Amniotic stem cell (primary cell): ENCODE measurements around the gene SLC52A3.
"Not testable (repeated sequence)": the region's sequence is repeated elsewhere in the genome, so short reads cannot be mapped to it uniquely, and the experiment has no call there.

Source experiments
- DNase-seq: peaks from one replicate; lab custom pipeline; 2025; lab: John Stamatoyannopoulos, UW

The SLC52A3 gene

DNA sequence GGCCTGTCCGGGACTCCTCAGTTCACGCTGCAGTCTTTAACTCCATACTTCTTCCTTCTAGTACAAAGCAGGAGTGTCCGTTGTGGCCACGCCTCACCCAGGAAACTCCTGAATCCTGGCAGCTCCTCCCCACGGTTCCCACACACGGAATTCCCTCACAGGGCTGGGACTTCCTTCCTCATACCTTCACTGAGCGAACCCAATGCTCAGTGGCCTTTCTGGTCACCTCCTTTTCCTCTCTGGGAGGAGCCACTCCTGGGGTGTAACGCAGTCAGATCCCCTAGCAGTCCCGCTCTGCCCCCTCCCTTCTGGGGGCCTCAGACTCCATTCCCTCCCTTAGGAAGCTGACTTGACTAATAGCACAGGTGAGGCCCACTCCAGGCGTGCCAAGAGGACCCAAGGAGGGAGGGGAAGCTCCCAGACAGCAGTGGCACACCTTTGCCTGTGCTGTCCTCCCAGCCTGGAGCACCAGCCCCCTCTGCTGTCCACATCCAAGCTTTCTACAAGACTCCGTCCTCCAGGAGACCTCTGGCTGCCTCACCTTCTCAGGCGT is at the start of gene SLC52A3:
Gene SLC52A3, minus strand, starts transcription at position 75 of the 553 bp plus-strand sequence. CDS start 2,726 bp downstream, outside the sequence.
- no peak for DNase-seq

GRCh38 chr20:815914-816606 is 47.8 kb upstream of the SLC52A3 start:
- DNase-seq: no peak

DNA sequence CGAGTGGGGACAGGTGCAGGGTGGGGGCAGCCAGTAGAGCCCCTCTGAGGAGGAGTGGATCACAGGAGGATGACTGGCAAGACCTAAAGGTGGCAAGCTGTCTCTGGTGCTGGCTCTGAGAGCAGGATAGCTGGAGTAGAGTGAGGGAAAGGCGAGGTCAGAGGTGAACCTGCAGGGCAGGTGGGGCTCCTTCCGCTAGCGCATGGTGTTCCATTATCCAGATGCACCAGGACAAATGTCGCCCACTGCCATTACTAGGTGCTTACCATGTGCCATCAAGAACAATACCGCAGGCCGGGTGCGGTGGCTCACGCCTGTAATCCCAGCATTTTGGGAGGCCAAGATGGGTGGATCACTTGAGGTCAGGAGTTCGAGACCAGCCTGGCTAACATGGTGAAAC is 46.9 kb upstream of the SLC52A3 start:
- DNase-seq: no peak

GRCh38 chr20:813390-813789 is 45.1 kb upstream of the SLC52A3 start:
- DNase-seq: no peak

DNA sequence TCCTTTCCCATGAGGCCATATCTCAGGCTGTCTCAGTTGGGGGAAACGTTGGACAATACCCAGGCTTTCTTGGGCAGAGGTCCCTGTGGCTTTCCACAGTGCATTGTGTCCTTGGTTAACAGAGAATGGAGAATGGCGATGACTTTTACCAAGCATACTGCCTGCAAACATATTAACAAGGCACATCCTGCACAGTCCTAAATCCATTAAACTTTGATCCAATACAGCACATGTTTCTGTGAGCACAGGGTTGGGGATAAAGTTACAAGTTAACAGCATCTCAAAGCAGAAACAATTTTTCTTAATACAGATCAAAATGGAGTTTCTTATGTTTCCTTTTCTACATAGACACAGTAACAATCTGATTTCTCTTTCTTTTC is 44.1 kb upstream of the SLC52A3 start:
- not testable (repeated sequence) for DNase-seq

DNA sequence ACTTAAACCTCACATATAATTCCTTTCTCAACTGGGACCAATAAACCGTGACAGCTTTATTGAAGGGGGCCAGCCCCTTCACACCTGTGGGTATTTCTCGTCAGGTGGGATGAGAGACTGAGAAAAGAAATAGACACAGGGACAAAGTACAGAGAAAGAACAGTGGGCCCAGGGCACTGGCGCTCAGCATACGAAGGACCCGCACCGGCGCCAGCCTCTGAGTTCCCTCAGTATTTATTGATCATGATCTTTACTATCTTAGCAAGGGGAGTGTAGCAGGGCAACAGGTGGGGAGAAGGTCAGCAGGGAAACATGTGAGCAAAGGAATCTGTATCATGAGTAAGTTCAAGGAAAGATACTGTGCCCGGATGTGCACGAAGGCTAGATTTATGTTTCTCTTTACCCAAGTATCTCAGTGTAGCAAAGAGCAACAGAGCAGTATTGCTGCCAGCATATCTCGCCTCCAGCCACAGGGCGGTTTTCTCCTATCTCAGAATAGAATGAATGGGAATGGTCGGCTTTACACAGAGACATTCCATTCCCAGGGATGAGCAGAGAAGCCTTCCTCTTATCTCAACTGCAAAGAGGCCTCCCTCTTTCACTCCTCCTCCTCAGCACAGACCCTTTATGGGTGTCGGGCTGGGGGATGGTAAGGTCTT is 43.6 kb upstream of the SLC52A3 start:
- DNase-seq: not testable (repeated sequence)

GRCh38 chr20:805713-806112 is 37.4 kb upstream of the SLC52A3 start:
- no peak for DNase-seq

DNA sequence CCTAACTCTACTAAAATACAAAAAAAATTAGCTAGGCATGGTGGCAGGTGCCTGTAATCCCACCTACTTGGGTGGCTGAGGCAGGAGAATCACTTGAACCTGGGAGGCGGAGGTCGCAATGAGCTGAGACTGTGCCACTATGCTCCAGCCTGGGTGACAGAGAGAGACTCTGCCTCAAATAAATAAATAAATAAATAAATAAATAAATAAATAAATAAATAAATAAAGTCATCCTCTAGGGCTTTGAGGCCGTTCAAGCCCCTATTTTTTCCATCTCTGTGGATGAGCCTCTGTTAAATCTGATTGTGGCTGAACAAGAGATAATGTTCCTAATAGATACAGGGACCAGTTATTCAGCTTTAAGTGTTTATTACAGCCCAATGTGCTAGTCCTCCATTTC is 33.4 kb upstream of the SLC52A3 start:
- DNase-seq: no peak

DNA sequence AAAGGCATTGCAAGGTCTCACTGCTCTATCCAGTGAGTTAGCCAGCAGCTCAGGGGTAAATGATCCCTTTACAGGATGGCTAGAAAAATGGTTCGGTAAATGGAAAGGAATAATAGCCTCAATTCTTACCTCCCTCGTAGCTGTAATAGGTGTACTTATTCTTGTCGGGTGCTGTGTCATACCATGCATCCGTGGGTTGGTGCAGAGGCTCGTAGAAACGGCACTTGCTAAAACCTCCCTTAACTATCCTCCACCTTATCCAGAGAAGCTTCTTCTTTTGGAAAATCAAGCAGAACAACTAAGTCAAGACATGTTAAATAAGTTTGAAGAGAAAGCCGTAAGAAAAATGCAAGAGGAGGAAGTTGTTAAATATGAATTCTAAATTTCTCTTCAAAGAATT is 31.7 kb upstream of the SLC52A3 start:
- not testable (repeated sequence) for DNase-seq

GRCh38 chr20:798746-799145 is 30.4 kb upstream of the SLC52A3 start:
- not testable (repeated sequence) for DNase-seq

DNA sequence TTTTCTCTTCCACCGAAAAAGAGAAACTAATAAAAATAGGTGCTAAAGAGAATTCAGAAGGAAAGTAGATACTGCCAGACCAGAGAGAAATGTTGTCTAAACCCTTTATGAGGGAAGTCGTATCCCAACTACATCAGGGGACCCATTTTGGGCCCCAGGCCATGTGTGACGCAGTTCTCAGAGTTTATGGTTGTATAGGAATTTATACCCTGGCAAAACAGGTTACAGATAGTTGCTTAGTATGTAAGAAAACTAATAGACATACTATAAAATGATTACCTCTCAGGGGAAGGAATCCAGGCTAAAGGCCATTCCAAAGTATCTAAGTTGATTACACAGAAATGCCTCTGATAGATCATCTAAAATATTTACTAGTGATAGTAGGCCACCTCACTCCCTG is 28.6 kb upstream of the SLC52A3 start:
- DNase-seq: no peak

- DNase-seq: no peak
These were observed 23.9 kb upstream of the SLC52A3 start for GRCh38 chr20:792248-792647.

DNA sequence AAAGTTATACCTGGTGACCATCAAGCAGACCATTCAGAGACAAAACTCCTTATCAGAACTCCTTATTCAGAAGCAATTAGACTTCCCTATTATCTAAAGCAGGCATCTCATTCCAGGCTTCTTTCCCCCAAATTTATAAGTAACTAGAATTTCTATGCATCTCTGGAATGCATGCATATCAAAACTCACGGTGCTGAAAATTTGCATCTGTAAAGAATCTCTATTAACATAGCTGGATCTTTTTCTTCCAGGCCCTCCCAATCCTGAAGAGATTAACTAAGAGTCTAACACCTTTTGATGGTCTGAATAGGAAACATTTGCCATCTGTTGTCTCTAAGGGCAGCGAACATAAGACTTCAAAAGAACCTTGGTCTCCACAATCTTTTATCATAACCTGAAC is 22.8 kb upstream of the SLC52A3 start:
- no peak for DNase-seq

GRCh38 chr20:787825-788224 is 19.5 kb upstream of the SLC52A3 start:
- no peak for DNase-seq

DNA sequence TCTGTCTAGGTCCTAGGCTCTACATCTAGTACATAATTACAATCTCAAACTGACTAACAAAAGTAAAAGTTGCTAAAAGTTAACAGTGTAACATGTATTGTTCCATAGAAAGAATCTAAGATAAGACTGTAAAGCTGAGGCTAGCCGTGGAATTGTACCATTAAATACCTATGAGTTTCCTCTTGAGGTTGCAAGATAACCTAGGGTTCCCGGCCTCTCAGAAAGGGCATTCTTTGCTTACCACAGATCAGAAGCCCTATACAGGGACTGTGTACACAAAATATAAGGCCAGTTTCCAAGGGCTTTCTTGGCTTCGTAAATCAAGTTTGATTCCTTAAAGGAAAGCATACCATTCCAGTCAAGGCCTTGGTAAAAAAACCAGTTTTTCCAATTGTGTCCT is 11.5 kb upstream of the SLC52A3 start:
- DNase-seq: no peak

DNA sequence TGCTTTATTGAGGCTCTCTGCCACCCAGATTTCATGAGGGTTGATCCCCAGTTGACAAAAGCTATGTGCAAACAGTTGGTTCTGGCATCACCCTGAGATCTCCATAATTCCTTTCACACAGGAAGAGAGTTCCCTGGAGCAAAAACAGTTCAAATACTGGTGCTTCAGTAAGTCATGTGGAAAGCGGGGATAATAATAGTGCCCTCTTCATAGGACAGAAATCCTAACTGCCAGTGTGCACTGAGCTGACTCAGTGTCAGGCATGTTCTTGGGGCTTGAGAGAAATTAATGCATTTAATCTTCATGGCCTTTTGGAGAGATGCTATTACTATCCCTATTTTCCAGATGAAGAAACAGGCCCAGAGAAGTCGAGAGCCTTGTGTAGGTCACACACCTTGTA is 7.9 kb upstream of the SLC52A3 start:
- no peak for DNase-seq

DNA sequence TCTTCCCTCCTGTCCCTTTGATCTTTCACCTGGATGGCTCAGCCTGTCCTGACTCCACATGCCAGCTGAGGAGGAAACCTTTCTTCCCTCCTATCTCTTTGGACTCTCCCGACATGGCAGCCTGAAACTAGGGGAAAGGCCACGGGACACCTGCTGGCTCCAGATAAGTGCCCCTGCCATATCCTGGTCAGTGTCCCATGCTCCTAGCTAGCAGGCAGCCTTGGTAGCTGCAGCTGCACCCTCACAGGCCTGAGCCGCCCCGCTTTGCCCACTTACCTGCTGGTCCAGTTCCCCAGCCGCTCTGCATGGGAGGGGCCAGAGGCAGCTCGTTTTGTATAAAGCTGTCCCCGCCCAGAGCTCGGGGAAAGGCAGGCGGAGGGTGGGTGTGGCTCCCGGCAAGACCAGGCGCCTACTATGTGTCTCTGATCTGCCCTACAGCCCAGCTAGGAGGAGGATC is 7.4 kb upstream of the SLC52A3 start:
- DNase-seq: no peak

- DNase-seq: no peak
These were observed 6.4 kb upstream of the SLC52A3 start for GRCh38 chr20:774660-775057.

- no peak for DNase-seq
These were observed 5.8 kb upstream of the SLC52A3 start for GRCh38 chr20:774016-774659.

DNA sequence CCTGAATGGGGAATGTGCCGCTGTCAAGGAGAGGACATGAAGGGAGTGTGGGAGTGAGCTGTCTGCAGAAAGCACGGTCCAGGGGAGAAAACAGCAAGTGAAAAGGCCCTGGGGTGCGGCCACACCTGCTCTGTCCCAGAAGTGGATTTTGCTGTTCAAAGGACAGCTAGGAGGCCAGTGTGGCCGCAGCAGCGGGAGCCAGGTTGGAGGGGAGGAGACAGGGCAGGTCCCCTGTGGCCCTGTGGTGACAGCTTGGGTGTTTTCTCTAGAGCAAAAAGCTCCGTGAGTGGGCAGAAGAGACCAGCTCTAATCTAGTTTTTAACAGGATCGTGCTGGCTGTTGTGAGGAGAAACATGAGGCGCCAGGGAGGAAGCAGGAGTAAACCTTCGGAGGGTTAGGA is 4.5 kb upstream of the SLC52A3 start:
- DNase-seq: no peak

- DNase-seq: no peak
These were observed 3.6 kb upstream of the SLC52A3 start for GRCh38 chr20:771741-772464.

DNA sequence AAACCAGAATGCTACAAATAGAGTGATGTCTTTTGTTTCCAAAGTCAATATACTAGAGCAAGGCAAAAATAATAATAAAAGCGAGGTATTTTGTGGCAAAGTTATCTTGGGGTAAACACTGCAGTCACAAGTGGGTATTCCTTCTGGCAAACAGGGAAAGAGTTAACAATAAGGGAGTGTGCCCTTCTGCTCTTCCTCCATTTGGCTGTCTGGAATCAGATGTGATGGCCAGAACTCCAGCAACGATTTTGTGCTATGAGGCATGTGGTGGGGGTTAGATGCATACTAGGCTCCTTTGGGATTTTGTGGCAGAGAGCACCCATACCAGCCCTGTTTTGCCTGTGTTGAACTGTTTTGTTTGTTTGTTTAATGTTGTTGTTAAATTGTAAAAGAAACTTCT is 2.4 kb upstream of the SLC52A3 start:
- DNase-seq: no peak
